Heart left ventricle (tissue), 16 donors: ENCODE results near the gene RPL5. TPM values are rescaled to one million over a fixed set of nuclear protein-coding genes. Genes with fewer than 3 reads are reported as not detected.

Source experiments
- ATAC-seq, 4 donors: fragments of 200-7000 bp; cut with Tn5 transposase; one replicate each; pipeline ENCODE4 v1.9.1; 2020 to 2022; ENCODE audit warnings: moderate library complexity in 4 of 4, mild to moderate bottlenecking in 3 of 4, moderate number of reproducible peaks in 1 of 4
- DNase-seq, 5 donors: peaks; one replicate each; pipeline ENCODE4 v3.0.0-alpha.2; 2020
- H3K27ac ChIP-seq, 12 donors: fragments of 200-600 bp; sonication (generic) in 4 of 12; one replicate each; pipeline versions ENCODE4 v1.5.0 to v1.8.0; 2016 to 2022; ENCODE audit warnings: mild to moderate bottlenecking in 2 of 12
- H3K27me3 ChIP-seq, 9 donors: fragments of 200-600 bp; sonication (generic) in 2 of 9; one replicate each; pipeline versions ENCODE4 v1.5.1 to v1.8.0; 2016 to 2022; ENCODE audit warnings: mild to moderate bottlenecking in 3 of 9
- H3K36me3 ChIP-seq, 9 donors: fragments of 200-600 bp; sonication (generic) in 2 of 9; one replicate each; pipeline versions ENCODE4 v1.5.0 to v1.8.0; 2018 to 2022; ENCODE audit warnings: mild to moderate bottlenecking in 2 of 9
- H3K4me1 ChIP-seq, 12 donors: fragments of 200-600 bp; sonication (generic) in 4 of 12; one replicate each; pipeline versions ENCODE4 v1.5.0 to v1.8.0; 2016 to 2022; ENCODE audit warnings: mild to moderate bottlenecking in 3 of 12
- H3K4me3 ChIP-seq, 12 donors: fragments of 200-600 bp; sonication (generic) in 4 of 12; one replicate each; pipeline versions ENCODE4 v1.5.0 to v1.8.0; 2017 to 2022; ENCODE audit warnings: mild to moderate bottlenecking in 9 of 12, moderate library complexity in 4 of 12
- H3K9me3 ChIP-seq, 12 donors: fragments of 200-600 bp; sonication (generic) in 4 of 12; one replicate each; pipeline versions ENCODE4 v1.5.0 to v1.8.0; 2016 to 2022; ENCODE audit warnings: mild to moderate bottlenecking in 1 of 12
- CTCF ChIP-seq, 12 donors: fragments of 200-600 bp; sonication (generic) in 4 of 12; IDR thresholded peaks; one replicate each; pipeline versions ENCODE4 v1.5.0 to v1.8.0; 2018 to 2022; ENCODE audit warnings: antibody characterized with exemption in 12 of 12, mild to moderate bottlenecking in 5 of 12
- POLR2A ChIP-seq, 2 donors: fragments of 450-650 bp; IDR thresholded peaks; one replicate each; pipeline ENCODE4 v1.6.1; 2017; ENCODE audit warnings: antibody characterized with exemption in 2 of 2, mild to moderate bottlenecking in 2 of 2, moderate library complexity in 2 of 2
- WGBS, 4 donors: extraction: QIAGEN DNeasy Blood & Tissue Kit in 2 of 4; methylation state at CpG; one replicate each; pipeline versions ENCODE4 v1.1.5 to v1.1.7; 2013 to 2018; 5-methylcytosine and 5-hydroxymethylcytosine counted together
- intact Hi-C, 10 donors: fragments of 100-400 bp; cut with DNase I; formaldehyde crosslinking; loops; one replicate each; pipeline versions ENCODE4 v1.11.1 to v1.14.2; 2022
- polyA plus RNA-seq, 2 donors: library from polyadenylated mRNA; stranded (reverse); fragments of 200-250 nt; gene quantifications; one replicate each; pipeline ENCODE4 v1.2.3, GENCODE V29; 2013
- total RNA-seq, 9 donors: library from RNA; depleted of rRNA in 2 of 9; stranded (reverse); fragments of >200 nt in 2 of 9; fragmentation: NEBNext Ultra II Directional in 3 of 9; extraction: Animal tissue kit (Norgen Biotek cat#: 25700) in 3 of 9; gene quantifications; one replicate each; pipeline versions ENCODE4 v1.1.0 to v1.2.4, GENCODE V29; 2016 to 2023
- donor health status: ischemic (EF 13 %, LVEDD 7.1; RV severe dilation, severe dysfunction).
- donor health status: healthy with polysubstance abuse.
- donor health status: DM: no; HTN: yes; CAD: no.
- donor health status: DM: no; HTN: no; CAD: no.
- donor health status: ischemic (EF 25% LVEDD 6.9; RV normal size, moderate dysfunction).
- donor health status: ischemic (EF 25% LVEDD 5.7; RV mildly dilated, moderate dysfunction).
- donor health status: healthy.
- donor health status: DM: yes; HTN: yes; CAD: no.
- donor health status: ischemic (EF 35%, LVEDD 5.7; RV mildly dilated, moderate dysfunction).
- donor health status: nonischemic (EF 11% LVEDD 7.7; RV severe dilation, severe dysfunction).
- donor health status: DM: yes; HTN: yes; CAD: no.
- donor health status: PGD.
- donor health status: ischemic (EF 29% LVEDD 5.4; RV normal size, mild dysfunction).
- donor health status: nonischemic (EF 23%, LVEDD 6.1; RV moderate dilation, normal function).

The RPL5 gene
- total and polyA plus RNA-seq, 11 donors: 463 to 1,711 (median 644) TPM

- ATAC-seq: peak in 2 of 4 donors; percentile 33 to 66
- Histone ChIP-seq H3K36me3 (no peaks in the 10 kb centered on the region), H3K9me3 (peaks cover 0 to 7% (median 0%) of the 10 kb centered on the region in 12 donors), H3K4me3 (no peak overlapping the region), H3K27me3 (no peaks in the 10 kb centered on the region), H3K27ac (no peak overlapping the region), H3K4me1 (peaks cover 0 to 9% (median 3%) of the 10 kb centered on the region in 12 donors)
- intact Hi-C loops: no loop called here
- TF ChIP-seq CTCF (IDR thresholded peaks at IDR 0.05) (no peak), POLR2A (IDR thresholded peaks at IDR 0.05) (no peak)
- peak in 1 of 5 donors; percentile 38 for DNase-seq
These were observed 34.5 kb upstream of the RPL5 start for GRCh38 chr1:92797297-92797696.

GRCh38 chr1:92797961-92798360 is 33.9 kb upstream of the RPL5 start:
- Histone ChIP-seq H3K27me3 (no peaks in the 10 kb centered on the region), H3K27ac (no peak overlapping the region), H3K4me1 (peaks cover 0 to 9% (median 0%) of the 10 kb centered on the region in 12 donors), H3K9me3 (peaks cover 0 to 7% (median 0%) of the 10 kb centered on the region in 12 donors), H3K36me3 (no peaks in the 10 kb centered on the region), H3K4me3 (no peak overlapping the region)
- no peak for DNase-seq
- no peak for TF ChIP-seq CTCF (IDR thresholded peaks at IDR 0.05)
- no peak for TF ChIP-seq POLR2A (IDR thresholded peaks at IDR 0.05)
- 76 to 86% (median 80%) methylated on average over 1 of the region's 1 CpG for WGBS, 4 donors
- intact Hi-C loops: no loop called here
- peak in 1 of 4 donors; percentile 19 for ATAC-seq

- no peaks in the 10 kb centered on the region for H3K27me3 ChIP-seq
- DNase-seq: no peak
- no peaks in the 10 kb centered on the region for H3K36me3 ChIP-seq
- H3K9me3 ChIP-seq: no peaks in the 10 kb centered on the region
- intact Hi-C loops: loop anchor here in 1 of 10 donors (10.0 kb wide), 1 partner anchor 49 kb away; no protein-coding TSS in a partner anchor
- ATAC-seq: no peak
- no peak for TF ChIP-seq POLR2A (IDR thresholded peaks at IDR 0.05)
- no peak for TF ChIP-seq CTCF (IDR thresholded peaks at IDR 0.05)
- WGBS, 4 donors: 93 to 95% (median 95%) methylated on average over 7 of the region's 7 CpGs
- H3K4me3 ChIP-seq: no peak overlapping the region
- H3K27ac ChIP-seq: no peak overlapping the region
- peaks cover 0 to 17% (median 5%) of the 10 kb centered on the region in 12 donors for H3K4me1 ChIP-seq
These were observed 28.5 kb upstream of the RPL5 start for GRCh38 chr1:92803140-92803887.

- no peak overlapping the region for H3K4me3 ChIP-seq
- WGBS, 4 donors: 0 to 6% (median 2%) methylated on average over 7 of the region's 7 CpGs
These were observed 27.1 kb upstream of the RPL5 start for GRCh38 chr1:92804721-92805201.

More at GRCh38 chr1:92804721-92805201, 27.1 kb upstream of the RPL5 start:
- peak; percentile 86 to 98 (median 96) for ATAC-seq
- H3K9me3 ChIP-seq: no peaks in the 10 kb centered on the region
- peak overlapping the region; percentile 20 to 79 (median 52) for H3K27ac ChIP-seq
- TF ChIP-seq CTCF (IDR thresholded peaks at IDR 0.05) (no peak), POLR2A (IDR thresholded peaks at IDR 0.05) (no peak)
- intact Hi-C loops: loop anchor here in 2 of 10 donors (2.0 to 10.0 kb wide), 2 partner anchors 20 to 50 kb away; partner anchors contain the start of gene EVI5 (in 1 of the 2)
- peaks cover 0 to 17% (median 5%) of the 10 kb centered on the region in 12 donors for H3K4me1 ChIP-seq
- H3K36me3 ChIP-seq: no peaks in the 10 kb centered on the region
- DNase-seq: peak; percentile 71 to 85 (median 73)
- no peaks in the 10 kb centered on the region for H3K27me3 ChIP-seq
